ENCODE results near the gene ITGA8. TPM values are rescaled to one million over a fixed set of nuclear protein-coding genes. Genes with fewer than 3 reads are reported as not detected.

ITGA8 gene
- total RNA-seq, 1 experiment from 2014 or later: not detected

DNA sequence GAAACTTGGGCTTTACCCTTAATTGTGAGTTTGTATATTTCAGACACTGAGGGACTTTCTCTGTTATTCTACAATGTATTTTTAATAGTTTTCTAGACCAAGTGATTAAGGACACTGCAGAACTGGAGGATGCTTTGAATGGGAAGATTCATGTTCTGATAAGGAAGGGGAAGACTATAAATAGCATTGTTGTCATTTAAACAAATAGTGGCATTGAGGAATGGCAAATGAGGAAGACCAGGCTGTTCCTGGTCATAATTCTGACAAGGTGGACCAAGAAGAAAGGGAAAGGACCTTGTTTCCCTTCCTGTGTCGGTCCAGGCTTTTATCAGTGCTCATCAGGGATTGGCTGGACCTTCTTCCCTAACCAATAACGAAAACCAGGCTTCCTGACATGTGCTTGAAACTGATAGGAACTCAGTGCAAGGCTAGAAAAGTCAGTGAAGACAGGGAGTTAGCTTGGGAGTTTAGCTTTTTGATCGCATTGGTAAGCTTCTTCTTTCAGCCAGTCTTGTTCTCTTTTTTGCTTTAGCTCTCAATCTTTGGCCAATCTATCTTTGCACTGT lies 116.2 kb downstream of the ITGA8 start:
- no peaks in the 10 kb centered on the region for H3K9me3 Mint-ChIP-seq (ENCODE audit: unreplicated experiment)
- TF ChIP-seq, protein P1, sequence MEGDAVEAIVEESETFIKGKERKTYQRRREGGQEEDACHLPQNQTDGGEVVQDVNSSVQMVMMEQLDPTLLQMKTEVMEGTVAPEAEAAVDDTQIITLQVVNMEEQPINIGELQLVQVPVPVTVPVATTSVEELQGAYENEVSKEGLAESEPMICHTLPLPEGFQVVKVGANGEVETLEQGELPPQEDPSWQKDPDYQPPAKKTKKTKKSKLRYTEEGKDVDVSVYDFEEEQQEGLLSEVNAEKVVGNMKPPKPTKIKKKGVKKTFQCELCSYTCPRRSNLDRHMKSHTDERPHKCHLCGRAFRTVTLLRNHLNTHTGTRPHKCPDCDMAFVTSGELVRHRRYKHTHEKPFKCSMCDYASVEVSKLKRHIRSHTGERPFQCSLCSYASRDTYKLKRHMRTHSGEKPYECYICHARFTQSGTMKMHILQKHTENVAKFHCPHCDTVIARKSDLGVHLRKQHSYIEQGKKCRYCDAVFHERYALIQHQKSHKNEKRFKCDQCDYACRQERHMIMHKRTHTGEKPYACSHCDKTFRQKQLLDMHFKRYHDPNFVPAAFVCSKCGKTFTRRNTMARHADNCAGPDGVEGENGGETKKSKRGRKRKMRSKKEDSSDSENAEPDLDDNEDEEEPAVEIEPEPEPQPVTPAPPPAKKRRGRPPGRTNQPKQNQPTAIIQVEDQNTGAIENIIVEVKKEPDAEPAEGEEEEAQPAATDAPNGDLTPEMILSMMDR (IDR thresholded peaks at IDR 0.05; ENCODE audit: unreplicated experiment): no peak
- H3K4me1 Mint-ChIP-seq (ENCODE audit: insufficient read depth, unreplicated experiment): no peaks in the 10 kb centered on the region
- no peak for DNase-seq (ENCODE audit: unreplicated experiment)
- no peak overlapping the region for H3K27ac Mint-ChIP-seq (ENCODE audit: low read depth, unreplicated experiment)
- ChIA-PET POLR2A (no interaction called here), CTCF (interaction anchor here (0.5 kb wide), 1 partner anchor 91 kb away, joined by 4 read pairs; no protein-coding TSS in a partner anchor)
- H3K27me3 Mint-ChIP-seq (ENCODE audit: insufficient read depth, unreplicated experiment): peaks cover 99% of the 10 kb centered on the region
- H3K36me3 Mint-ChIP-seq (ENCODE audit: insufficient read depth, unreplicated experiment): no peaks in the 10 kb centered on the region
- BruUV-seq (replicated peaks): no TSS peak
- intact Hi-C loops (cut with micrococcal nuclease): no loop called here
- no peak overlapping the region for H3K4me3 Mint-ChIP-seq (ENCODE audit: unreplicated experiment)

DNA sequence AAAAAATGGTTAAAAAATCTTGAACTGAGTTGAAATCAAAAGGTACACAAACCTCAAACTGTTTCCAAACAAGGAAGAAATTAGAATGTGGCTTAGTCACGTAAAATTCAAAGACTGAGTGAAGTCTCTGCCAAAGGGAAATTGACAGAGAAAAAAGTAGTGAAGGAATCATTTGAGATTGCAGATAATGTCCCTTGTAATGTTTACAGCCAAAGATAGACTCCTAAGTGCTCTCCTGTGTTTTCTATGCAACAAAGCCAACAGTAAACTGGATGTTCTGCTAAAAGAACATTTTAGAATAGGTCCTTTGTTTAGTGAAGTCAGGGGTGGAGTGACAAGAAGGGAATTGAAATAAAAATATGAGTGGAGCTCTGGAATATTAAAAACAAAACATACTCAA lies 117.9 kb downstream of the ITGA8 start:
- DNase-seq (ENCODE audit: unreplicated experiment): no peak
- H3K4me3 Mint-ChIP-seq (ENCODE audit: unreplicated experiment): no peak overlapping the region
- H3K9me3 Mint-ChIP-seq (ENCODE audit: unreplicated experiment): no peaks in the 10 kb centered on the region
- no peaks in the 10 kb centered on the region for H3K4me1 Mint-ChIP-seq (ENCODE audit: insufficient read depth, unreplicated experiment)
- intact Hi-C loops (cut with micrococcal nuclease): no loop called here
- POLR2A ChIA-PET: no interaction called here
- H3K27ac Mint-ChIP-seq (ENCODE audit: low read depth, unreplicated experiment): no peak overlapping the region
- TF ChIP-seq, protein P1 (IDR thresholded peaks at IDR 0.05; ENCODE audit: unreplicated experiment): no peak
- CTCF ChIA-PET: no interaction called here
- BruUV-seq (replicated peaks): no TSS peak
- H3K27me3 Mint-ChIP-seq (ENCODE audit: insufficient read depth, unreplicated experiment): peaks cover 99% of the 10 kb centered on the region
- H3K36me3 Mint-ChIP-seq (ENCODE audit: insufficient read depth, unreplicated experiment): no peaks in the 10 kb centered on the region

DNA sequence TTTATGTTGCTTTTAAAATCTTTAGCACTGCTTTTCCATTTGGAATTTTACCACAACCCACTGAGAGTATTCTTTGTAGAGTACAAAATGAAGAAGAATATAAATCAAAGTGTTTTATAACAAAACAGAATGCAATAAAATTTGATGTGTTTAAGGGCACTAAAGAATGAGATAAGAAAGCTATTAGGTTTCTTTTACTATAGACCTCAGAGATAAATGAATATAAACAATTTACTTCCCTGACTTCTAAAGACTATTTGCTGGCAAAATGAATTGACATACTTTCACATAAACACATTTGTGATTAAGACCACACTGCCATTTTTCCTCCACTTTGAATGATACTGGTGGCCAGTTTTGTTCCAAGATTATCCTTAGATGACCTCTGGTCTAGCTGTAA lies 124.5 kb downstream of the ITGA8 start:
- H3K27me3 Mint-ChIP-seq (ENCODE audit: insufficient read depth, unreplicated experiment): peaks cover 78% of the 10 kb centered on the region
- ChIA-PET CTCF (no interaction called here), POLR2A (no interaction called here)
- DNase-seq (ENCODE audit: unreplicated experiment): no peak
- H3K27ac Mint-ChIP-seq (ENCODE audit: low read depth, unreplicated experiment): no peak overlapping the region
- H3K4me3 Mint-ChIP-seq (ENCODE audit: unreplicated experiment): no peak overlapping the region
- H3K36me3 Mint-ChIP-seq (ENCODE audit: insufficient read depth, unreplicated experiment): no peaks in the 10 kb centered on the region
- intact Hi-C loops (cut with micrococcal nuclease): no loop called here
- BruUV-seq (replicated peaks): no TSS peak
- TF ChIP-seq, protein P1 (IDR thresholded peaks at IDR 0.05; ENCODE audit: unreplicated experiment): no peak
- H3K9me3 Mint-ChIP-seq (ENCODE audit: unreplicated experiment): no peaks in the 10 kb centered on the region
- H3K4me1 Mint-ChIP-seq (ENCODE audit: insufficient read depth, unreplicated experiment): no peaks in the 10 kb centered on the region

DNA sequence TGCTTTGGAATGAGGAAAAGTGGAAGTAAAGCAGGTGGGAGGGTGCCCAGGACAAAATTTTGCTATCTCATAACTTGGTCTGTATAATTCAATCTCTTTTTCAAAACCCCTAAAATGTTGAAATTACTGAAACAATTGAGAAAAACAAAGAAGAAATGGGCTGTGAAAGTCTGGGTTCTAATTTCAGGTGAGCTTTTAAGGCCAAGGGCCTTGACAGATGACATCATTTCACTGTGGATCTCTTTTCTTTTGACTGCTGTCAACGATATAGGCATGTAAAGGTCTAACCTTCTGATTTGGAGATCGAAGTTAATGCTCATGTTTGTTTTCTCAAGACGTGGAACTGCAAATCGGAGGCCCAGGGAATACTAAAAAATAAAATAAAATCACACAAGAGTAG lies 127.8 kb downstream of the ITGA8 start:
- no peaks in the 10 kb centered on the region for H3K36me3 Mint-ChIP-seq (ENCODE audit: insufficient read depth, unreplicated experiment)
- POLR2A ChIA-PET: interaction anchor here (0.6 kb wide), 1 partner anchor 1071 kb away, joined by 3 read pairs; no protein-coding TSS in a partner anchor
- H3K27ac Mint-ChIP-seq (ENCODE audit: low read depth, unreplicated experiment): no peak overlapping the region
- intact Hi-C loops (cut with micrococcal nuclease): no loop called here
- CTCF ChIA-PET: interaction anchor here (0.5 kb wide), 1 partner anchor 104 kb away, joined by 3 read pairs; no protein-coding TSS in a partner anchor
- peaks cover 65% of the 10 kb centered on the region for H3K27me3 Mint-ChIP-seq (ENCODE audit: insufficient read depth, unreplicated experiment)
- no TSS peak for BruUV-seq (replicated peaks)
- H3K9me3 Mint-ChIP-seq (ENCODE audit: unreplicated experiment): no peaks in the 10 kb centered on the region
- no peaks in the 10 kb centered on the region for H3K4me1 Mint-ChIP-seq (ENCODE audit: insufficient read depth, unreplicated experiment)
- TF ChIP-seq, protein P1 (IDR thresholded peaks at IDR 0.05; ENCODE audit: unreplicated experiment): no peak
- no peak for DNase-seq (ENCODE audit: unreplicated experiment)
- H3K4me3 Mint-ChIP-seq (ENCODE audit: unreplicated experiment): no peak overlapping the region

All from MCF 10A (cell line).